ENCODE measurements around the gene ABHD14A. TPM values are rescaled to one million over a fixed set of nuclear protein-coding genes. Genes with fewer than 3 reads are reported as not detected.

Gene ABHD14A
- total and polyA plus RNA-seq, 2 of the 13 experiments (the other 11 are each of a cell fraction or from before 2014, with no cell fraction given) = 29.5 to 46.9 TPM

DNA sequence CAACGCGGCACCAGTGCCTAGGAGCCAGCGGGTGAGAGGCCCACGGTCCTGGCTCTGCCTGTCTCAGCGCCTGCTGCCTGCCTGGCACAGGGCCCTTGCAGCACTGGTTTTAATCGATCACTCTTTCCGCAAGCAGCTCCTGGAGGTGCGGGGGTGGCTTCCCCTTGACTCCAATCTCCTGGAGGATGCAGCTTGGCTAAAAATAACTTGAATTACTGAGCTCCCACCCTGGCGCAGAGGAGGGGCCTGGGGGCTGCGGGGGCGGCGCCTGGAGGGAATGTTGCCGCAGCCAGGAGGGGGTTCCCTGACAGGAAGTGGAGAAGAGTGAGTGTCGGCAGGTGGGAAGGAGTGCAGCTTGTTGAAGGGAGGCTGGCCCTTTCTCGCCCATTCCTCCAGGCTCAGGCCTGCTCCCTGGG is 30.7 kb downstream of the ABHD14A start:
- ChIA-PET CTCF (ENCODE audit: low intra/inter-chr PET ratio, low total read pairs) (interaction anchor here (9.0 kb wide), 1 partner anchor 138 kb away, joined by 110 read pairs; no protein-coding TSS in a partner anchor), POLR2A (interaction anchor here (1.0 to 2.0 kb wide), 3 partner anchors 10 to 48 kb away, joined by 4 to 7 read pairs (median 4); partner anchors contain the start of gene RPL29)
- in situ Hi-C loops (cut with HindIII; ENCODE audit: extremely low pct_ligation_motif_present, low pct_unique_long_range_greater_than_20kb) = no loop called here
- ATAC-seq = peak; percentile 7; the same call in 1 of the 3 replicates
- Histone ChIP-seq H3K9ac (ENCODE audit: insufficient read depth, low read depth, low read length) (no peak overlapping the region), H3K9me3 (ENCODE audit: low read length) (no peaks in the 10 kb centered on the region), H3K79me2 (ENCODE audit: insufficient read depth, low read length) (no peaks in the 10 kb centered on the region), H2AFZ (ENCODE audit: low read length) (no peak overlapping the region), H3K36me3 (replicated peaks in 1 of 2; ENCODE audit: control insufficient read depth in 1 of 2, insufficient read depth in 2 of 2, low read length in 2 of 2) (no peaks in the 10 kb centered on the region), H3K27me3 (ENCODE audit: control insufficient read depth in 1 of 2, insufficient read depth in 2 of 2, low read length in 2 of 2) (peaks cover 0 to 45% of the 10 kb centered on the region in 2 experiments; a peak in 3 of 5 replicates), H3K4me1 (ENCODE audit: insufficient read depth, low read length) (peaks cover 36% of the 10 kb centered on the region), H3K4me2 (ENCODE audit: low read depth, low read length) (peak overlapping the region; percentile 62), H3K27ac (ENCODE audit: extremely low read length, insufficient read depth, low read length) (no peak overlapping the region), H3K4me3 (replicated peaks in 1 of 3; ENCODE audit: insufficient read depth in 1 of 3, low read depth in 2 of 3, low read length in 3 of 3) (peak overlapping the region in 1 of 3 experiments; percentile 42; a peak in 1 of 6 replicates), H4K20me1 (ENCODE audit: insufficient read depth, low read length) (no peaks in the 10 kb centered on the region)
- TF ChIP-seq PAX8 (CRISPR knock-in tag; IDR thresholded peaks at IDR 0.05; ENCODE audit: borderline replicate concordance) (no peak), ZBTB38 (CRISPR knock-in tag; IDR thresholded peaks at IDR 0.05) (0 out of 2 replicates have a peak, but pooled peaks have one; percentile 28), ELF4 (CRISPR knock-in tag; IDR thresholded peaks at IDR 0.05; ENCODE audit: borderline replicate concordance) (no peak), FOXJ3 (CRISPR knock-in tag; IDR thresholded peaks at IDR 0.05; ENCODE audit: borderline replicate concordance) (no peak), ZNF350 (CRISPR knock-in tag; IDR thresholded peaks at IDR 0.05; ENCODE audit: borderline replicate concordance, low read depth) (no peak), PTBP1 (IDR thresholded peaks at IDR 0.05; ENCODE audit: low read depth, low read length, poor library complexity, severe bottlenecking) (no peak), SRSF1 (optimal IDR thresholded peaks at IDR 0.05; ENCODE audit: low read depth, low read length) (no peak), ZNF225 (CRISPR knock-in tag; IDR thresholded peaks at IDR 0.05) (no peak), ZNF274 (CRISPR knock-in tag; IDR thresholded peaks at IDR 0.05) (no peak), GABPB1 (CRISPR knock-in tag; IDR thresholded peaks at IDR 0.05) (peak; percentile 27; the same call in 1 of the 2 replicates), MEF2D (CRISPR knock-in tag; IDR thresholded peaks at IDR 0.05) (0 out of 2 replicates have a peak, but pooled peaks have one; percentile 29), FOXP1 (IDR thresholded peaks at IDR 0.05) (no peak), FOXP1 (CRISPR knock-in tag; IDR thresholded peaks at IDR 0.05) (no peak), ARNT2 (CRISPR knock-in tag; IDR thresholded peaks at IDR 0.05; ENCODE audit: low read depth) (no peak)
- TF ChIP-seq, protein P1, sequence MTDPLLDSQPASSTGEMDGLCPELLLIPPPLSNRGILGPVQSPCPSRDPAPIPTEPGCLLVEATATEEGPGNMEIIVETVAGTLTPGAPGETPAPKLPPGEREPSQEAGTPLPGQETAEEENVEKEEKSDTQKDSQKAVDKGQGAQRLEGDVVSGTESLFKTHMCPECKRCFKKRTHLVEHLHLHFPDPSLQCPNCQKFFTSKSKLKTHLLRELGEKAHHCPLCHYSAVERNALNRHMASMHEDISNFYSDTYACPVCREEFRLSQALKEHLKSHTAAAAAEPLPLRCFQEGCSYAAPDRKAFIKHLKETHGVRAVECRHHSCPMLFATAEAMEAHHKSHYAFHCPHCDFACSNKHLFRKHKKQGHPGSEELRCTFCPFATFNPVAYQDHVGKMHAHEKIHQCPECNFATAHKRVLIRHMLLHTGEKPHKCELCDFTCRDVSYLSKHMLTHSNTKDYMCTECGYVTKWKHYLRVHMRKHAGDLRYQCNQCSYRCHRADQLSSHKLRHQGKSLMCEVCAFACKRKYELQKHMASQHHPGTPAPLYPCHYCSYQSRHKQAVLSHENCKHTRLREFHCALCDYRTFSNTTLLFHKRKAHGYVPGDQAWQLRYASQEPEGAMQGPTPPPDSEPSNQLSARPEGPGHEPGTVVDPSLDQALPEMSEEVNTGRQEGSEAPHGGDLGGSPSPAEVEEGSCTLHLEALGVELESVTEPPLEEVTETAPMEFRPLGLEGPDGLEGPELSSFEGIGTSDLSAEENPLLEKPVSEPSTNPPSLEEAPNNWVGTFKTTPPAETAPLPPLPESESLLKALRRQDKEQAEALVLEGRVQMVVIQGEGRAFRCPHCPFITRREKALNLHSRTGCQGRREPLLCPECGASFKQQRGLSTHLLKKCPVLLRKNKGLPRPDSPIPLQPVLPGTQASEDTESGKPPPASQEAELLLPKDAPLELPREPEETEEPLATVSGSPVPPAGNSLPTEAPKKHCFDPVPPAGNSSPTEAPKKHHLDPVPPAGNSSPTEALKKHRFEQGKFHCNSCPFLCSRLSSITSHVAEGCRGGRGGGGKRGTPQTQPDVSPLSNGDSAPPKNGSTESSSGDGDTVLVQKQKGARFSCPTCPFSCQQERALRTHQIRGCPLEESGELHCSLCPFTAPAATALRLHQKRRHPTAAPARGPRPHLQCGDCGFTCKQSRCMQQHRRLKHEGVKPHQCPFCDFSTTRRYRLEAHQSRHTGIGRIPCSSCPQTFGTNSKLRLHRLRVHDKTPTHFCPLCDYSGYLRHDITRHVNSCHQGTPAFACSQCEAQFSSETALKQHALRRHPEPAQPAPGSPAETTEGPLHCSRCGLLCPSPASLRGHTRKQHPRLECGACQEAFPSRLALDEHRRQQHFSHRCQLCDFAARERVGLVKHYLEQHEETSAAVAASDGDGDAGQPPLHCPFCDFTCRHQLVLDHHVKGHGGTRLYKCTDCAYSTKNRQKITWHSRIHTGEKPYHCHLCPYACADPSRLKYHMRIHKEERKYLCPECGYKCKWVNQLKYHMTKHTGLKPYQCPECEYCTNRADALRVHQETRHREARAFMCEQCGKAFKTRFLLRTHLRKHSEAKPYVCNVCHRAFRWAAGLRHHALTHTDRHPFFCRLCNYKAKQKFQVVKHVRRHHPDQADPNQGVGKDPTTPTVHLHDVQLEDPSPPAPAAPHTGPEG (CRISPR knock-in tag; IDR thresholded peaks at IDR 0.05) = no peak
- TF ChIP-seq, protein P2, sequence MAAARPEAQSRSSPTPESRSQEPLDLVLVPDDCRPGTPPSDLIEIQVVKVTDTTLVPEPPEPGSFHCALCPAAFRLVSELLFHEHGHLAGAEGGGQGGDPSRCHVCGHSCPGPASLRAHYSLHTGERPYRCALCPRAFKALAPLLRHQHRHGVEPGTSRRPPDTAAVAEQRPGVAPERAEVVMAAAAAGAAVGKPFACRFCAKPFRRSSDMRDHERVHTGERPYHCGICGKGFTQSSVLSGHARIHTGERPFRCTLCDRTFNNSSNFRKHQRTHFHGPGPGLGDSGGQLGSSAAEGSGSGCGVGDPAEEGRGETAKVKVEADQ (CRISPR knock-in tag; IDR thresholded peaks at IDR 0.05; ENCODE audit: borderline replicate concordance) = no peak
- TF ChIP-seq, protein P3, sequence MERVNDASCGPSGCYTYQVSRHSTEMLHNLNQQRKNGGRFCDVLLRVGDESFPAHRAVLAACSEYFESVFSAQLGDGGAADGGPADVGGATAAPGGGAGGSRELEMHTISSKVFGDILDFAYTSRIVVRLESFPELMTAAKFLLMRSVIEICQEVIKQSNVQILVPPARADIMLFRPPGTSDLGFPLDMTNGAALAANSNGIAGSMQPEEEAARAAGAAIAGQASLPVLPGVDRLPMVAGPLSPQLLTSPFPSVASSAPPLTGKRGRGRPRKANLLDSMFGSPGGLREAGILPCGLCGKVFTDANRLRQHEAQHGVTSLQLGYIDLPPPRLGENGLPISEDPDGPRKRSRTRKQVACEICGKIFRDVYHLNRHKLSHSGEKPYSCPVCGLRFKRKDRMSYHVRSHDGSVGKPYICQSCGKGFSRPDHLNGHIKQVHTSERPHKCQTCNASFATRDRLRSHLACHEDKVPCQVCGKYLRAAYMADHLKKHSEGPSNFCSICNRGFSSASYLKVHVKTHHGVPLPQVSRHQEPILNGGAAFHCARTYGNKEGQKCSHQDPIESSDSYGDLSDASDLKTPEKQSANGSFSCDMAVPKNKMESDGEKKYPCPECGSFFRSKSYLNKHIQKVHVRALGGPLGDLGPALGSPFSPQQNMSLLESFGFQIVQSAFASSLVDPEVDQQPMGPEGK (CRISPR knock-in tag; IDR thresholded peaks at IDR 0.05) = peak; percentile 30; the same call in 1 of the 2 replicates
- intact Hi-C loops (cut with micrococcal nuclease; ENCODE audit: unreplicated experiment) = loop anchor here (2.0 kb wide), 2 partner anchors 31 to 47 kb away; no protein-coding TSS in a partner anchor
- no peak for DNase-seq (ENCODE audit: low spot score)
- FAIRE-seq = no peak
- 0% methylated on average over 6 of the region's 15 CpGs for WGBS (ENCODE audit: low lambda C conversion rate)
- BruUV-seq (replicated peaks) = no TSS peak

Measured in HepG2 (cell line).